ENCODE data around the gene PDE3B.
"Not testable (repeated sequence)": the region's sequence is repeated elsewhere in the genome, so short reads cannot be mapped to it uniquely, and the experiment has no call there.

PDE3B gene

DNA sequence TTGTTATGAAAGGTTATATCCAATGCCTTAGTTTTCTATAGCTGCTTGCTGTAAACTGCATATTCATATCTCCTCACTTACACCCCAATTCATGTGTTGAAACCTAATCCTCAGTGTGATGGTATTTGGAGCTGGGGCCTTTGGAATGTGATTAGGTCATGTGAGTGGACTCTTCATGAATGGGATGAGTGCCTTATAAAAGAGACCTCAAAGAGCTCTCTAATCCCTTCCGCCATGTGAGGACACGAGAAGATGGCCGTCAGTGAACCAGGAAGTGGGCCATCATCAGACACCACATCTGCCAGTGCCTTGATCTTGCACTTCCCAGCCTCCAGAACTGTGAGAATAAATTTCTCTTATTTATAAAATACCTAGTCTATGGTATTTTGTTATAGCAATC lies 169.2 kb downstream of the PDE3B start:
- no peak for DNase-seq (ENCODE audit: low spot score)

DNA sequence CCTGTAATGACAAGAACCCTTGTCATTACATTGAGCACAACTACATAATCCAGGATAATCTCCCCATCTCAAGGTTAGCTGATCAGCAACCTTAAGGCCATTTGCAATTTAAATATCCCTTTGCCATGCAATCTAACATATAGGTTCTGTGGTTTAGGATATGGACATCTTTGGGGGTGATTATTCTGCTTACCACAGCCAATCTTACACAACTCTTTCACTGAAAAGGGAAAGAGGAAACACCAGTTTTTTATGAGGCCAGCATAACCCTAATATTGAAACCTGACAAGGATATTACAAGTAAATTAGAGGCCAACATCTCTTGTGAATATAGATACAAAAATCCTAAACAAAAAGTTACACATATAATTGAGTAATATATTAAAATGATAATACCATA lies 169.9 kb downstream of the PDE3B start:
- DNase-seq (ENCODE audit: low spot score) = no peak

DNA sequence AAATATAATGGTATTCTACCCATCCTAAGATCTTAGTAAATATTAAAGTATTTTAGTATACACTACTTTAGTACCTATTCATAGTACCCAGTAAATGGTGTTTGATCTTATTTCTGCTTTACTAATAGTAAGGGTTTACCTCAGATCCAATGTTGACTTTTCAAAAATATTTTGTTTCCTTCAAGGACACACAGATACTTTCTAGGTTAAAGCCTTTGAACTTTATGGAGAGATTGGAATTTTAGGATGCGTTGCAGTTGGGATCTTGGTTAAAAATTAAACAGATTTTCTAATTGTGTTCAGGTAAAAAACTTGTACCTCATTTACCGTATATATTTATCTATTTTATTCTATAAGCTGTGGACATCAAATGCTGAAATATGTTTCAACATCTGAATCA lies 175.2 kb downstream of the PDE3B start:
- DNase-seq (ENCODE audit: low spot score) = no peak

DNA sequence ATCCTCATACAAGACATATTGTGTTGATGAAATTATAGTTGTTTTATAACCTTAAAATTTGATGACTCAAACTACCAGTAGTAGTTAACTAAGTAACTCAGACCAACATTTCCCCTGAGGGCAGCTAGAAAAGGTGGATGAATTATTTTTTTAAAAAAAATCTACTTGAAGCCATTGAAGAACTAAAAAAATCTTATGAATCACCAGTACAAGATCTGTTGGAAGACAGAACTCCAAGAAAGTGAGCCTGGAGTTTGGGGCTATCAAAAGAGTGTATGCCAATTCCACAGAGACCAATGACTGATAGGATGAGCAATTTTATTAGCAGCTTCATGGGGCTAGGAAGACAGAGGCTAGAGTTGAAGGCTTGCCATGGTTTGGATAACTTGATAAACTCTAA lies 176.0 kb downstream of the PDE3B start:
- DNase-seq (ENCODE audit: low spot score) = no peak

DNA sequence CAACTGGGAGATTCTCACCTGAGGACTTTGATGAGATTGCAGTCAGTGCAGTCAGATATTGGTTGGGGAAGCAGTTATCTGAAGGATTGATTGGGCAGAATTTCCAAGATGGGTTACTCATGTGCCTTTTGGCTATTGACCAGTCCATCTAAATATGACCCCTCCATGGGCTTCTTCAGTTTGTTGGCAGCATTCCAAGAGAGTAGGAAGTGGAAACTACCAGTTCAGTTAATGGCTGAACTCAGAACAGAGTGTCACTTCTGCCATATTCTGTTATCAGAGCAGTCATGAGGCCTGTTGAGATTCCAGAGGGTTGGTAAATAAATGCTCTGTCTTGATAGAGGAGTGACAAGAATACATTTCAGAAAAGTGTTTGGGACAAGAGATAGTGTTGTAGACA lies 177.4 kb downstream of the PDE3B start:
- no peak for DNase-seq (ENCODE audit: low spot score)

DNA sequence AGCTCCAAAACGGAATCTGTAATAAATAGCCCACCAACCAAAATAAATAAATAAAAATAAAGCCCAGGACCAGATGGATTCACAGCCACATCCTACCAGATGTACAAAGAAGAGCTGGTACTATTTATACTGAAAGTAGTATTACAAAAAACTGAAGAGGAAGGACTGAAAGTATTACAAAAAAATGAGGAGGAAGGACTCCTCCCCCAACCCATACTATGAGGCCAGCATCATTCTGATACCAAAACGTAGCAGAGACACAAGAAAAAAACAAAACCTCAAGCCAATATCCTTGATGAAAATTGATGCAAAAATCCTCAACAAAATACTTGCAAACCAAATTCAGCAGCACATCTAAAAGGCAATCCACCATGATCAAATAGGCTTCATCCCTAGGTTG lies 183.0 kb downstream of the PDE3B start:
- DNase-seq (ENCODE audit: low spot score) = no peak

DNA sequence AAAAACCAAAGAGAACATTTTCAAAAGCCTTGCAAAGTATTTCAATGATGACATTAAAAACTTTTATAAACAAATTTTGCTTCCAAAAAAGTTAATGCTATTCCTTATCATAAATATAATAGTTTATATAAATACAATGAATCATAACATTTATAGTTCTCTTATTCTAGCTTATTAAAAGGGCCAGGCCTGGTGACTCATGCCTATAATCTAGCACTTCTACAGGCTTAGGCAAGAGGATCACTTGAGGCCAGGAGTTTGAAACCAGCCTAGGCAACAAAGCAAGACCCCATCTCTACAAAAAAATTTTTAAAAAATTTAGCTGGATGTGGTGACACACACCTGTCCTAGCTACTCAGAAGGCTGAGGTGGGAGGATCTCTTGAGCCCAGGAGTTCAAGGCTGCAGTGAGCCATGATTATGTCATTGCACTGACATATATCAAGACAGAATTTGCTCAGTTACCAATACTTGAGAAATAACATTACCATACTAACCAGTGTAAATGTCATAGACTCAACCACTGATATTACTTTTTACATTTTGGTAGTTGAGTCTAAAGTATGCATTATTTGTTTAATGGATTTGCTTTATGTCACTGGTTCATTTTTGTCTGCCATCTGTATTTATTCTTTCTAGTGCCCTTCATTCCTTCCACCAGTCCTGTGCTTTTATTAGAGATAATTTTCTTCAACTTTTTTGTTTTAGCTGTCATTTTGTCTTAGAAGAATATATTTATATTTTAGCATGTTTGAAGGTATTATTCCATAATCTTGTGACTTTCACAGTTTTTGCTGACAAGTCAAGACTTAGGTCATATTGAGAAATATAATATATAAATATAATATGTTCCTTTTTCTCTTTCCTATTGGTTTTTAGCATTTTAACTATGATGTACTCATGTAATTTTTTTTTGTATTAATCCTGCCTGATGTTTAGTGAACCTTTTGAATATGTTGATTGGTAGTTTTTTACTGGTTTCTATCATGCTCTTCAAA lies 192.2 kb downstream of the PDE3B start:
- no peak for DNase-seq (ENCODE audit: low spot score)

DNA sequence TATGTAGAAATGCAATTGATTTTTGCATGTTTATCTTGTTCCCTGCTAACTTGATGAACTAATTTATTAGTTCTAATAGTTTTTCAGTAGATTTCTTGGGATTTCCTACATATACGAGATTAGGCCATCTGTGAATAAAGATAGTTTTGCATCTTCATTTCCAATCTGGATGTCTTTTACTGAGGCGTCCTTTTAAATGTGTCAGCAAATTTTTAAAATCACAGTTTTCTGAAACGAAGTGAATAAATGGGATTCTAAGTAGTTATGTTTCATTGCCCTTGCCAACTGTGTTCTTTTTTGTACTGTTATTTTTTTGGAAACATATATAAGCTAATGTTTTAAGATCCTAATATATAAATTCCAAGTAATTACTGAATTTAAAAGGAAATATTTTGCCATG lies 198.4 kb downstream of the PDE3B start:
- DNase-seq (ENCODE audit: low spot score) = no peak

DNA sequence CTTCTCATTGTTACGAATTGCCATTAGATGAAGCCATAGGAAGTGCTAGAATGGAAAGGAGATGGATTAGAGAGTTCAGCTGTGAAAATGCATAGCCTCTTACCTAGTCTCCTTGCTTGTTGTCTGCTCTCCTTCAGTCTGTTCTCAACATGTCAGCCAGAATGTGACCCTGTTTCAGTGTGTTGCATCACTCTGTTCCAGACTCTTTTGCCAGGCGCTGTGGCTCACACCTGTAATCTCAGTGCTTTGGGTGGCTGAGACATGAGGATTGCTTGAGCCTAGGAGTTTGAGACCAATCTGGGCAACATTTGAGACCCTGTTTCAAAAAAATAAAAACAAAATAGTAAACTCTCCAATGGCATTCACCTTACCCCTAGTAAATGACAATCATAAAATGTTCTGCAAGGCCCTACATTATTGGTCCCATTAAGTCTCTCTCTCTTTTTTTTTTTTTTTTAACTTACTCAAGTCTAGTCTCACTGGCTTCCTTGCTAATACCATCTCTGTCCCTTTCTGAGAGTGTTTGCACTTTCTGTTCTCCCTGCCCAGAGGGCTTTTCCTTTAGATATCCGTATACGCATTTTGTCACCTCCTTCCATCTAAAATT lies 209.1 kb downstream of the PDE3B start:
- no peak for DNase-seq (ENCODE audit: low spot score)

DNA sequence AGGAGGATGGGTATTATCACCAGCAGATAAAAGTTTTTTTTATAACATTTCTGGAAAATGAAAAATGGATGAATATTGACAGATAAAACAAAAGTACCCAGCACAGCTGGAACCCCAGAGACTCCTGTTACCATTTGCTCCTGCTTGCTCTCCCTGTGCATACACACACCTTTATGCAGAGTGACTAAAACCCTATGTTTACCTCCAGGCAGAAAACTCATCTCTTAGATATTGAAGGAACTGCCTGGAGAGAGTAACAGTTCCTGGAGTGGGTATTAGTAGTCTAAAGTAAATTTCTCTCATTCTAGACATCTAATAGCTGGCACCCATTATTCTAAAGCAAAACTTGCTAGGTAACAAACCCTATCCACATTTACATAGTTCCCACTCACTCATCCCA lies 210.5 kb downstream of the PDE3B start:
- no peak for DNase-seq (ENCODE audit: low spot score)

DNA sequence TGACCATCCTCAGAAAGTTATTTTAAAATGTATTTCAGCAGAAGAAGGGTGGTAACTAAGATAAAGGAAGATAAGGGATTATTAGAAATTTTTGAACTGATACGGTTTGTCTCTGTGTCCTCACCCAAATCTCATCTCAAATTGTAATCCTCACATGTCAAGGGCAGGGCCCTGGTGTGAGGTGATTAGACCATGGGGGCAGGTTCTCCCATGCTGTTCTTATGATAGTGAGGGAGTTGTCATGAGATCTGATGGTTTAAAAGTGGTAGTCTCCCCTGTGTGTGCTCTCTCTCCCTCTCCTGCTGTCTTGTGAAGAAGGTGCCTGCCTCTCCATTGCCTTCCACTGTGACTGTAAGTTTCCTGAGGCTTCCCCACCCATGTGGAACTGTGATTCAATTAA lies 212.3 kb downstream of the PDE3B start:
- DNase-seq (ENCODE audit: low spot score) = no peak

DNA sequence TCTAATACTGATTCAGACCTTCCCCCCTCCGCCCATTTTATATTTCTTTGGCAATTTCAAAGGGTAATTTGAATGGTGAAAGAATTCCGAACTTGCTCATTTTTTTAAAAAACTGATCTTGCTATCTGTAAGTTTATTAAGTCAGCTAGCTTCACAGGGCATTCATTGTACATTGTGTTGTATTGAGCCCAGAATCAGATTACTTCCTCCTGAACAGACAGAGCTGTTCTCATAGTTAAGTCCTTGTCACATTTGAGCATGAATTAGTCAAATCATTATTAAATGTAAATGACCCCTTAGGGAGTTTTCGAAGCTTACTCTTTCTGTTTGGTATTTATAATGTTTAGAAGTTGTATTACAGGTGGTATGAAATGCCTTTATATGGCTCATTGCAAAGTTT lies 214.0 kb downstream of the PDE3B start:
- DNase-seq (ENCODE audit: low spot score) = no peak

DNA sequence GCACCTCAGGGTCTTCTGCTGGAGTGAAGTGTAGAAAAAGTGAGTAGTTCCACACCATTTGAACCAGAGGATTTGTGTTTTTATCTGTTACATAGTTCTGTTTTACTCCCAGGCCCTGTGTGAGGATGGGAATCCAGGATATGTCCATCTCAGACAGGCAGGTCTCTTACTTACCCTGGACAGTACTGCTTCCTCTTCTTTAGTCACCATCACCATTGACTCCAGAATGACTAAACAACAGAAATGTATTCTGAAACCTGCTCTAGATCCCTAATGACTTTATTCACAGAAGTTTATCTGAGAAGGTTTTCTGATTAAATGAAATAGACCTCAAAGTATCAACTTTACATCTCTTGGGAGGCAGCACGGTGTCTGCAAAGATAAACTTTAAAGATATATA lies 214.8 kb downstream of the PDE3B start:
- no peak for DNase-seq (ENCODE audit: low spot score)

DNA sequence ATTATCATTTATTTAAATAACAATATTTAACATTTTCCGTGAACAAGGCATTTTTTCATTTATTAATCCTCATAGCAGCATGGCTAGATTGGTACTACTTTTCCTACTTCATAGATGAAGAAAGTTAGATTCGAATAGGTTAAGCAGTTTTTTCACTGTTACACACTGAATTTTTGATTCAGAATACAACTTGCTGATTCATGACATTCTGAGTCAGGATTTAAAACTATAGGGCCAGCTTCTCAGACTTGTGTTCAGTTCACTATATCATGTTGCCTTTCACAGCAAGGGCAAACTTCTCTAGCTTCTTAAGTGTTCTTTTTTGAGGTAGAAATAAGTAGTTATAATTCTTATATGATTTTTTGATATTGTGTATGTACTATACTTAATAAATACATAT lies 216.9 kb downstream of the PDE3B start:
- DNase-seq (ENCODE audit: low spot score) = no peak

DNA sequence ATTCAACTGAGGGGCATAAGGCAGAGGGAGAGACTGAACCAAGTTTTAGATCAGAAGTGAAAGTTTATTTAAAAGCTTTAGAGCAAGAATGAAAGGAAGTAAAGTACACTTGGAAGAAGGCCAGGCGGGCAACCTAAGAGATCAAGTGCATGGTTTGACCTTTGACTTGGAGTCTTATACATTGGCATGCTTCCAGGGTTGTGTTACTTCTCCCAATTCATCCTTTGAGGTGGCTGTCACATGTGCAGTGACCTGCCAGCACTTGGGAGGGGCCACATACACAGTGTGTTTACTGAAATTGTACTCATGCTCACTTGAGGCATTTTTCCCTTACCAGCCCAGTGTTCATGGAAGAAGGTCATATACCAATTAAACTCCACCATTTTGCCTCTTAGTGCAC lies 218.1 kb downstream of the PDE3B start:
- DNase-seq (ENCODE audit: low spot score) = no peak

DNA sequence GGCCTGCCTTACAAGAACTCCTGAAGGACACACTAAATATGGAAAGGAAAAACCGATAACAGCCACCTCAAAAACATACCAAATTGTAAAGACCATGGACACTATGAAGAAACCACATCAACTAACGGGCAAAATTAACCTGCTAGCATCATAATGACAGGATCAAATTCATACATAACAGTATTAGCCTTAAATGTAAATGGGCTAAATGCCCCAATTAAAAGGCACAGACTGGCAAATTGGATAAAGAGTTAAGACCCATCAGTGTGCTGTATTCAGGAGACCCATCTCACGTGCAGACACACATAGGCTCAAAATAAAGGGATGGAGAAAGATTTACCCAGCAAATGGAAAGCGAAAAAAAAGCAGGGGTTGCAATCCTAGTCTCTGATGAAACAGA lies 220.2 kb downstream of the PDE3B start:
- not testable (repeated sequence) for DNase-seq (ENCODE audit: low spot score)

DNA sequence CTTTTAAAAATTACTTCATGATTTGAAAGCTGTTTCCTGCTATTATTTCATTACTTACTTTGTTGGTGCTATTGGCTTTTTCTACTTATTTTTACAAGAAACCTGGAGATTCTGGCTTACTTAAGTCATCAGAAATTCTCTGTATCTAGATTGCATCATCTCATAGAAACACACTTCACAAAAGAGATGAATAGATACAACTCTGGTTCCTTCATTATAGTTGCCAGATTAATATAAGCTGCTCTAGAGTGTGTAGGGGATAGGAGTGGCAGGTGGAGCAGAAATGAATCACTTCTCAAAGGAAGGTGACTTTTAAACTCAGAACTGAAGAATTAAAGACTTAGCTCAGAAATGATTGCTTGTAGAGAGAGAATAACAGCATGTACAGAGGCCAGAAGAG lies 228.4 kb downstream of the PDE3B start:
- DNase-seq (ENCODE audit: low spot score) = no peak

DNA sequence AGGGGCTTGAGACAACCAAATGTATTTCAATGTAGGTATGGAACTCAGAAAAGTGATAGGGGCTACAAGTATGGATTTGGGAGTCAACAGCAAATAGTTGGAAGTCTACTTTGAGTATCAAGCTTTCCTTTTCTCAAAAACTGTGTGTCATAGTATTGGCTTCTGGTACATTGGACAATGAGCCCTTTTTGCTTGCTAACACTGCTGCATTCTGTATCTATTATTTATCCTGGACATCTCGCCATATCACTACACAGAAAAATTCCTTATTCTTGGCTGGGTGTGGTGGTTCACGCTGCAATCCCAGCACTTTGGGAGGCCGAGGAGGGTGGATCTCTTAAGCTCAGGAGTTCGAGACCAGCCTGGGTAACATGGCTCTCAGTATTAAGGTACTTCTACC lies 230.0 kb downstream of the PDE3B start:
- no peak for DNase-seq (ENCODE audit: low spot score)

DNA sequence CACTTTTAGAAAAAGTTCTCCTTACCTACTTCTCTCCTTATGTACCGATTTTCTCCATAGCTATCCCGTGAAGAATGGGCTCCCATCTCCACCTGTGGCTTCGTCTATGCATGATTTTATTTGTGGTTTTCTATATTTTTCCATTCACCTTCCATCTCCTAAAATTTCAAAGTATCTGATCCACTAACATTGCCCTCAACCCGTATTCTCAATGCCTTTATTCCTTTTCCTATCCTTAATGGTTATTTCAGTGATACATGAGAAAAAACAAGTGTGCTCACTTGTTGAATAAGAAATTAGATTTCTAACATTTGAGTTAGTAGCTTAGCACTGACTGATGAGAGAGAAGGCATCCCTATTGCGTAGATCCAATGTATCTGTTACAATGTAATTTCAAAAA lies 231.6 kb downstream of the PDE3B start:
- DNase-seq (ENCODE audit: low spot score) = no peak

DNA sequence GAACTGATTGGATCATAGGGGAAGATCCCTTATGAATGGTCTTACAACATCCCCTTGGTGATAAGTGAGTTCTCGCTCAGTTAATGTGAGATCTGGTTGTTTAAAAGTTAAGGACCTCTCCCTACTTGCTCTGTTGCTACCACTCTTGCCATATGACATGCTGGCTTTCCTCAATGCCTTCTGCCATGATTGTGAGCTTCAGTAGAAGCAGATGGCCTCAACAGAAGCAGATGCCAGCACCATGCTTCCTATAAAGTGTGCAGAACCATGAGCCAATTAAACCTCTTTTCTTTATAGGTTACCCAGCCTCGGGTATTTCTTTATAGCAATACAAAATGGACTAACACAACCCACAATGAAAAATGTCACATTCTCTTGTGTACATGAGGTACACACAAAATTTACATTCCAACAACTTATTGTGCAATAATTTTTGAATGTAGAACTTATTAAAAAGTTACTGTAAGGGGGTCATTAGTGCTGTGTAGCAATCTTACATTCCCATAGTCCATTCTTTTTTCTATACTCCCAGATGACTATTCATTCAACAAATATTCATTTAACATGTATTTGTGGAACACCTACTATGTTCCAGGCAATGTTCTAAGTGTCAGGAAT lies 238.1 kb downstream of the PDE3B start:
- no peak for DNase-seq (ENCODE audit: low spot score)

DNA sequence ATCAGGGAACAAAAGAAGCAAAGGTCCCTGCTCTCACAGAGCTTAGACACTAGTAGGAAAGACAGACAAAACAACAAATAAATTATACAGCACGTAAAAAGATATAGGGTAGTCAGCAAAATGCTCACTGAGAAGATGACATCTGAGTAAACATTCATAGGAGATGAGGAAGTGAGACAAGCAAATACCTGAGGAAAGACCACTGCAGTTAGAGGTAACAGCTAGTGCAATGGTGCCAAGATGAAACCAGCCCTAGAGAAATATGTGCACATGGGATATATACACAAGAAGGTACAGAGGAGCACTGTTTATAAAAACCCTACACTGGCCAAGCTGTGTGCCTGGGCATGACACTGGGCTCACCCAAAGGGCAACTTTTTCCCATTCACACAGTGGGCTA lies 238.6 kb downstream of the PDE3B start:
- no peak for DNase-seq (ENCODE audit: low spot score)

DNA sequence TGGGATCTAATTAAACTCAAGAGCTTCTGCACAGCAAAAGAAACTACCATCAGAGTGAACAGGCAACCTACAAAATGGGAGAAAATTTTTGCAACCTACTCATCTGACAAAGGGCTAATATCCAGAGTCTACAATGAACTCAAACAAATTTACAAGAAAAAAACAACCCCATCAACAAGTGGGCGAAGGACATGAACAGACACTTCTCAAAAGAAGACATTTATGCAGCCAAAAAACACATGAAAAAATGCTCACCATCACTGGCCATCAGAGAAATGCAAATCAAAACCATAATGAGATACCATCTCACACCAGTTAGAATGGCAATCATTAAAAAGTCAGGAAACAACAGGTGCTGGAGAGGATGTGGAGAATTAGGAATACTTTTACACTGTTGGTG lies 240.1 kb downstream of the PDE3B start:
- DNase-seq (ENCODE audit: low spot score) = not testable (repeated sequence)

DNA sequence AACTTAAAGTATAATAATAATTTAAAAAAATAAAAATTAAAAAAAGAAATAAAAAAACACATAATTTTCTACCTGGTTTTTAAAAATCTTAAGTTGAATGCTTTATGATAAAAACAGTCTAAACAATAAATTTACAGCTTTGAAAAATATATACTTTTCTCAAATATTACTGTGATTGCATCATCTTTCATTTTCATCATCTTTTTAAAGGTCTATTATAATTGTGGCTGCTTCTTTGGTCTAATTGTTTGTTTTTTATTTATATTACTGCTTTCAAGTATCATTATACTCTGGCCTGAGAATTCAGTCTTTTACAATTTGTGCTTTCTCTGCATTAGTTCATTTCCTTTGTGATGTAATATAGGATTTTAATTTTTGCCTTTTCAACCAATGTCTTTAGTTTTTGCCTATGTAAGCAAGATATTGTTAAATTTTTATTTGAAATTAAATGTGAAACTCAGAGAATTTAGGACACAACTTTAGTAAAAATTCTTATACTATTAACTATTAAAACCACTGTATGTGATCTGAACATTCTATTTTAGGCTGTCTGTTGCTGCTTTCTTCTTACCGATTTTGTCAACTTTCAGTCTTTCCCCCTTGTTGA lies 241.2 kb downstream of the PDE3B start:
- DNase-seq (ENCODE audit: low spot score) = no peak
